GM18517 (cell line): ENCODE results near the gene OR2T10.
"Not testable (repeated sequence)": the region's sequence is repeated elsewhere in the genome, so short reads cannot be mapped to it uniquely, and the experiment has no call there.

Experiments
- ATAC-seq: cut with Tn5 transposase; IDR thresholded peaks from one replicate; pipeline ENCODE4 v1.9.1; 2021; ENCODE audit warnings: mild to moderate bottlenecking, moderate library complexity; ENCODE audit not compliant: unreplicated experiment

Gene OR2T10

DNA sequence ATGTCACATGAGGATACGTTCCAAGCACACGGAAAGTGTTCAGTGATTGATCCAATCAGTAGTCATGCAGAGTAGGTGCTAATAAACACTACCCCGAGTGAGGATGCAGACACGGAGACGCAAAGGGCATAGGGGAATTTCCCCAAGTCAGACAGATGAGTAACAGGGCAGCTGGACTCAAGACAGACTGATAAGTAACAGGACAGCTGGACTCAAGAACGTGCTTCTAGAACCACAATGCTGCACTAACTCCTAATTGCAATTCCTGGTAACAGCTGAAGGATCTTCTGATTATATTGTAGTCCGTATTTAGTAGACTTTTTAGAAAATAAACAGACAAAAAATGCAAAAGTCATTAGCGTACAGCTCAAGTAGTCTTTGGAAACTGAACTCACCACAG is 1.9 kb upstream of the OR2T10 start:
- no peak for ATAC-seq

DNA sequence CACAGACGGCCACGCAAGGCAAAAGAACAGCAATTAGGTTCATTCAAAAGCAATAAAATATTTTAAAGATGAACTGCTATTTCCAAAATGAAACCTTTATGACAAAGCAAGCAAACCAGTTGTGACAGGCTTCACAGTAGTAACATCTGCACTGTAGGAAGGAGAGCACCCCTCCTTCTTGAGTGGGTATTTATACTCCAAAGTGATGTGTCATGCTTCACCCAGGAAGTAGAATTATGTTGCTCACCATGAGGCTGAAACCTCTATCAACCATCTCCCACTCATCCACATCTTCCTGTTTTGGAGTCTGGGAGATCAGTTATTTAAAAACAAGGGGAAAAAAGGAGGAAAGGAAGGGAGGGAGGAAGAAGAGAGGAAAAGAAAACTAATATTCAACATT is 885 bp downstream of the OR2T10 start:
- ATAC-seq = no peak

DNA sequence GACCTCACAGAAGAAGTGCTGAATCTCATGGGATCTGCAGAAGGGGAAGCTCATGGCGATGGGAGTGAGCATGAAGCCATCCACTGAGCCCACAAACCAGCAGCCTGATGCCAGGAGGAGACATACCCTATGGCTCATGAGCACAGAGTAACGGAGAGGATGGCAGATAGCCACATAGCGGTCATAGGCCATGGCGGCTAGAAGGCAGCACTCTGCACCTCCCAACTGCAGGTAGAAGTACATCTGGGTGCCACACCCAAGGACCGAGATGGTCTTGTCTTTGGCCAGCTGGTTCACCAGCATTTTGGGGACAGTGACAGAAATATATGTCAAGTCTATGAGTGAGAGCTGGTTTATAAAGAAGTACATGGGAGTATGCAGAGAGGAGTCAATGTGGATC is 4.3 kb downstream of the OR2T10 start:
- ATAC-seq = no peak

DNA sequence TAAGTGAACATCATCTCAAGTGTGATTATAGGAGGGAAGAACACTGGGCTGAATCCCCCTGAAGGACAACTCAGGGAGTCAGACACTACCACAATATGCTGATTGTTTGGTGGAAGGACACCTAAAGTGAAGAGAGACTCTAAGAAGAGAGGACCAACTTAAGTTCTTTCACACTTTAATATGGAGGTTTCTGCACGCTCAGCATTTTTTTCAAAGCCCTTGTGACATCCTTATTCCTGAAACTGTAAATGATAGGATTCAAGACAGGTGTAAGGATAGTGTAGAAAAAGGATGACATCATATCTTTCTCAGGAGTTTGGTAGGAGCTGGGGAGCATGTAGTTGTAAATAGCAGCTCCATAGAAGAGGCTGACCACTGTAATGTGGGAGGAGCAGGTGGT is 4.8 kb downstream of the OR2T10 start:
- ATAC-seq = no peak

DNA sequence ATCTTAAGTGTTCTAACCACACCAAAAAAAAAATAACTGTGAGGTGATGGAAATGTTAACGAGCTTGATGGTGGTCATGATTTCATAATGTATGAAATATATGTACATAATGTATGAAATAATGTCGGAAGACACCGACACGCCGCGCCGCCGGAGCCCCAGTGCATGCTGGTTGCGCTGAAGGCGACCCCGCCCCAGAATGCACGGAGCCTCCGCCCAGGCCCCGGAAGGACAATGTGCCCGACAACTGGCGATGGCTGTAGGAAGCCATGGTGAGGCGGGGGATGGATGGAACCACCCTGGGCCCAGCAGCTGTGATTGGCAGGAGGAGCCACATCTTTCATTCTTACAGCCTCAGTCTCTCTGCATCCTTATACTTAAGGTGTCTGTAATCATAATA is 7.4 kb downstream of the OR2T10 start:
- no peak for ATAC-seq

DNA sequence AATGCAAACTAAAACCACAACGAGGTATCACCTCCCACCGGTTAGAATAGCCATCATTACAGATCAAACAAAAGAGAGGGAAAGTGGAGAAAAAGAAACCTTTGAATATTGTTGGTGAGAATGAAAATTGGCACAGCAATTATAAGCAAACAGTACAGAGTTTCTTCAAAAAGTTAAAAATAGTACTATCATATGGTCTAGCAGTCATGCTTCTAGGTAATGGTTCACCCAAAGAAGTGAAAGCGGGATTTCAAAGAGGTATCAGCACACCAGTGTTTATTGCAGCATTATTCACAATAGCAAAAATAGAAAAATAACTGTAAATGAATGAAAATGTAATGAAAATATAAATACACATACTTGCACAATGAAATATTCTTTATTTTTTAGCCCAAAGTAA is 8.2 kb downstream of the OR2T10 start:
- ATAC-seq = peak; percentile 95

DNA sequence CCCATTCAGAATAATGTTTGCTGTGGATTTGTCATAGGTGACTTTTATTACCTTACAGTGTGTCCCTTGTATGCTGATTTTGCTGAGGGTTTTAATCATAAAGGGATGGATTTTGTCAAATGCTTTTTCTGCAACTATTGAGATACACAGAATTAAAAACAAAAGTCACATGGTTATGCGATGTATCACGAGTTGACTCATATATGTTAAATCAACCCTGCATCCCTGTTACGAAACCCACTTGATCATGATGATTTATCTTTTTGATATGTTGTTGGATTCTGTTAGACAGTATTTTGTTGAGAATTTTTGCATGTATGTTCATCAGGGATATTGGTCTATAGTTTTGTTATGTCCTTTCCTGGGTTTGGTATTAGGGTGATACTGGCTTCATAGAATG is 12.2 kb downstream of the OR2T10 start:
- ATAC-seq = no peak

DNA sequence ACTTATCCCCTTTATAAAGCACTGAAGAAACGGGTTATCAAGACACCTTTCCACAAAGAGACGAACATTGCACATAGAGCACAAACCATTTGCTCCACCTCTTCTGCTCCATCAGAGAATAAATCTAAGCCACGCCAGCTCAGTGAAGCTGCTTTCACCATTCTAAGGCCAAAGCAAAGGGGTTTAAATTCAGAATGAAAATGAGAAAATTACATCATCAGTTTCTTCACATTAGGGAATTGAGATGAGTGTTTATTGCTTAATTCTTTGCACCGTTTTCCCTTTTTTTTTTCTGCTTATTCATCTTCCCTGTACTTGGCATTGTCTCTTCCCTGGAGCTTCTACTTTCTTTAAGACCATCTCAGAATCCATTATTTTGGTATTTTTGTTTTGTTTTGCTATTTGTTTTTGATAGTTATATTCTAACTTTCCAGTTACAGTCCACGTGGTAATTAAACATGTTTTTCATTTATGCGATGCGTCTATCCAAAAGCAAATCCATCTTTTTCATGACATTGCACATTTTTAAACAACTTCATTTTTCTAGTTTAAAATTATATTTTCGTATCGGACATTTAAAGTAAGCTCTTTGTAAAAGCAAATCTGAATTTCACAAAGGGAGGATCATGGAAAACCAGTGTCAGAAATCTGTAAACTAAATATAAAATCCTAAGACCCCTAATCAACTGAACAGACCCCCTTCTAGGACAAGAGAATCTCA is 21.1 kb downstream of the OR2T10 start:
- no peak for ATAC-seq

DNA sequence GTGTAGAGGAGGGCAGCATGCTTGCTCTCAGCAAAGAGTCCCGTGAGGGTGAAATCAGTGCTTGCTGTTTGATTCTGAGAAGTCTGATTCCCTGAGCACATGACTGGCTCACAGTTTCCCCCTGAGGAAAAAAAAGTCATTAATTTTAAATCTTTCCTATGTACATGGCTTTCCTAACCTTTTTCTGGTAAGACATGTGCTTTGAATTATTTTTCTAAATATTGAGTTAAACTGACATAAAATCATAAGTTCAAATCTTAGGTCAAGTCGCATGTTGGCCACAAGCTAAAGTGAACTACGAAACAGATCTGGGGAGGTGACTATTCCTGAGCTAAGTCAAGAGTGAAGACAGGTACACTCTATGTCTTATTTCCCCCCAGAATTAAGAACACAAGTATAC is 22.8 kb downstream of the OR2T10 start, which contains the start of gene OR2T34:
OR2T34 (minus strand) TSS at position 101 of the 400 bp plus-strand sequence; CDS start at position 101, 0 bp downstream.
- not testable (repeated sequence) for ATAC-seq

DNA sequence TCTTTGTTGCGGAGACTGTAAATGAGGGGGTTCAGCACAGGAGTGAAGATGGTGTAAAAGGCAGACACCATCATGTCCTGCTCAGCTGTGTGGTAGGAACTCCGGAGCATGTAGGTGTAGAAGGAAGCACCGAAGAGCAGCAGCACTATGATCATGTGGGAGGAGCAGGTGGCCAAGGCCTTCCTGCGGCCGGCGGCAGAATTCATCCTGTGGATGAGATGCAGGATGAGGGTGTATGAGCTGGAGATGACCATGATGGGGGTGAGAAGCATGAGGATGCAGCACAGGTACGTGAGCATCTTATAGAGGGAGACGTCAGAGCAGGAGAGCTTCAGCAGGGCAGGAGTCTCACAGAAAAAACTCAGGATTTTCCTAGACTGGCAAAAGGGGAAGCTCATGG is 23.6 kb downstream of the OR2T10 start:
- not testable (repeated sequence) for ATAC-seq

DNA sequence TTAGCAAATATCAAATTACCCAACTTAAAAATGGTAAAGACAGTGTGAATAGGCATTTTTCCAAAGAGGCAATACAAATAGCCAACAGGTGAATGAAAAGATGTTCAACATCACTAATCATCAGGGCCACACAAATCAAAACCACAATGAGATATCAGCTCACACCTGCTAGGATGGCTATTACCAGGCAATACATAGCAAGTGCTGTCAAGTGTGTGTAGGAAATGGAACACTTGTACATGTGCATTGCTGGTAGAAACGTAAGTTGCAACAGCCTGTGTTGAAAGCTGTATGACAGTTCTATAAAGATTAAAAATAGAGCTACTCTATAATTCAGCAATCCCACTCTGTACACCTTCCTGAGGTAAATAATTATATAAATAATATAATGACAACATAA is 25.5 kb downstream of the OR2T10 start:
- not testable (repeated sequence) for ATAC-seq

DNA sequence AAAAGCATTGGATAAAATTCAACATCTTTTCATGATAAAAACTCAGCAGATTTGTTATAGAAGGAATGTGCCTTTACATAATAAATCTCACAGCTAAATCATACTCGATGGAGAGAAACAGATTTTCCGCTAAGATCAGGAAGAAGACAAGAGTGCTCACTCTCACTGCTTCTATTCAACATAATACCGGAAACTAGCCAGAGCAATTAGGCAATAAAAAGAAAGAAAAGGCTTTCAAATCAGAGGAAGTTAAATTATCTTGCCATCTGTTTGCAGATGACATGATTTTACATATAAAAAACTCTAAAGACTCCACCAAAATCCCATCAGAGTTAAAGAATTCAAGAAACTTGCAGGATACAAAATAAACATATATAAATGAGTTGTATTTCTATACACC is 26.7 kb downstream of the OR2T10 start:
- not testable (repeated sequence) for ATAC-seq

DNA sequence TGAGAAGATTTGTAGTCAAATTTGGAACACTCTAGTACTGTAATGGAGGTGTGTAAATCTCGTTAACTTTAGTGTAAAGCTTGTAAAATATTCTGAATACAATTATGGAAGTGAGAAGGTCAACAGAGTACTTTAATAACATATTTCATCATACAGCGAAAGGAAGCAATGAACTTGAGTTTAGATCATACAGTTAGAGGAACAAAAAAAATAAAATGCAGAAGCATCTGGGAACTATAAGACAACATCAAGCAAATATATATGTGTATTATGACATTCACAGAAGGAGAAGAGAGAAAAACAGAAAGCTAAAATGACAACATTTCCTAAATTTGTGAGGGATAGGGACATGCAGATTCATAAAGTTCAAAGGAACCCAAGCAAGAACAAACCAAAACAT is 28.5 kb downstream of the OR2T10 start:
- ATAC-seq = not testable (repeated sequence)

DNA sequence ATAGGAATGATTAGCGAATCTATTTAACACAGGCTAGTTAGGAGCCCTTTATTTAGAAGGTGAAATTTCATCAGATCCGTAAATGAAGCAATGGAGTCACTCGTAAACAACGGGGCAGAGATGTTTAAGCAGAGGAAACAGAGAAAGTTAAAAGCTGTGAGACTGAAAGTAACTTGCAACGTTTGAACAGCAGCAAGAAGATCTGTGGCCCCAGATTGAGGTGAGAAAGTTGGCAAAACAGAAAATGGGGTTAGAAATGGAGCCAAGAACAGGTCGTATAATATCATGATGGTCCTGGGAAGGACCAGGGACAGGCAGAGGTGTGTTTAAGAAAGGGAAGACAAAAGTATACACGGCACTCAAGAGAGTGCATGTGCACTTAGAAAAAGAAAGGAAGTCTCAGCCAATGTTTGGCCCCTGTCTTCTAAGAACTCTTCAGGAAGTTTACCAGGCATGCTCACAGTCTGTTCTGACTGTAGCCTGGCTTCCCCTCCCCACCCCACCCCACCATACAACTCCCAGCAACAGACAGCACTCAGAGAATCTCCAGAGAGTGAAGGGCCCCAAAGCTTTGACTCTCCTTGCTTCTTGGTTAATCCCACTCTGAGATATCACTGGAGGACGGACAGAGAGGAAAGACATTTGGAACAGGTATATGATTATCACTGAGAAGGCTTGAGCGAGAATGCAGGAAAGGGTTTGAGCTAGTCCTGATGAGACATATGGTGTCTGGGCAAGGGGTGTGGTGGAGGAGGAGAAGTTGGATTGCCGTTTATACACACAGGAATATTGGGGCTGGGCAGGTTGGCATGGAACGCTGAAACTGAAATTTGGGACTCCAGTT is 31.7 kb downstream of the OR2T10 start:
- not testable (repeated sequence) for ATAC-seq

DNA sequence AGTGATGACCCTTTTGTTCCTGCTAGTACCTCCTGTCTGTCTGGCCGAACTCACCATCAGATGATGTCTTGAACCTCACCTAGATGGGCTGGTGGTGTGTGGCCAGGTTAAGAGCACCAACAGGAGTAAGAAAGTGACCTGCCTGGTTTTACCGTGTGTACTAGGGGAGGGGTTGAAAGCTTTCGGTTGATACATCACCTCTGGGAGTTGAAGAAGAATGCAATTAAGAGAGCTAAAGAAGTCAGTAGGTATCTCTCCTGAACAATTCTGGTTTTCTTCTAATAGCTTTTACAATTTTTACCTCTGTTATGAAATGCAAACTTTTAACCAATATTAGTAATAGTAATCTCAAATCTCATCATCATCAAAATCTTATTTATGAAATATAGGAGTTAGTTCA is 34.8 kb downstream of the OR2T10 start, which contains the start of gene OR2T29:
OR2T29 (minus strand) TSS at position 101 of the 400 bp plus-strand sequence. CDS start 3,281 bp downstream, outside the sequence.
- ATAC-seq = not testable (repeated sequence)

DNA sequence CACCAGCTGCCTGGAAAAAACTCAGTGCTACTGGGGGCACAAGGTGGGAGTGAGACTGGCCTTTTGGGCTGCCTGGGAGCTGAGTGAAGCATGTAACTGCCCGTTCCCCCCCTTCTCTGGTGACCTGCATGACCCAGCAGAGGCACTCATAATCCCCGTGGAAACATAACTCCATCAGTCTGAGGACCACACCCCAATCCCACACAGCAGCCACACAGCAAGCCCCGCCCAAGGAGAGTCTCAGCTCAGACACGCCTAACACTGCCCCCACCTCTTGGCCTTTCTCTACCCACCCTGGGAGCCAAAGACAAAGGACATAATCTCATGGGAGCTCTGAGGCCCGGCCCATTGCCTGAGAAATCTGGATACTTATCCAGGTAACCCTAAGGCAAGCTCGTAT is 46.5 kb downstream of the OR2T10 start:
- not testable (repeated sequence) for ATAC-seq

DNA sequence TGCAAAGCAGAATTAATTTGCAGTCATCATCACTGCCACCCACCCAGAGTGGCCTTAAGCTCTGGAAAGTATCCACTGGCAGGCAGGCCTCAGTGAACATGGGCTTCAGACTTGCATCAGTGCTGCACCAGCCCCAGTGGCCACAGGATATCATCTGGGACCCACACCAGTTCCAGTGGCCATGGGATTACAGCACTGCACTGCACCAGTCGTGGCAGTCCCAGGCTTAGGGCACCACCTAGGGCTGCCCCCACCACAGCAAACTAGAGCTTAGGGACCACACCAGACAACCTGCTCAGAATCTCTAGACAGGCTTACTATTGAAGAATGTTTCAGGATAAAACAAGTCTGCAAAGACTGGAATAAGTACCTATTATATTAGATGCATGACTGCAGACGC is 50.1 kb downstream of the OR2T10 start:
- not testable (repeated sequence) for ATAC-seq
